ENCODE data around the gene TMEM175.

Gene TMEM175

DNA sequence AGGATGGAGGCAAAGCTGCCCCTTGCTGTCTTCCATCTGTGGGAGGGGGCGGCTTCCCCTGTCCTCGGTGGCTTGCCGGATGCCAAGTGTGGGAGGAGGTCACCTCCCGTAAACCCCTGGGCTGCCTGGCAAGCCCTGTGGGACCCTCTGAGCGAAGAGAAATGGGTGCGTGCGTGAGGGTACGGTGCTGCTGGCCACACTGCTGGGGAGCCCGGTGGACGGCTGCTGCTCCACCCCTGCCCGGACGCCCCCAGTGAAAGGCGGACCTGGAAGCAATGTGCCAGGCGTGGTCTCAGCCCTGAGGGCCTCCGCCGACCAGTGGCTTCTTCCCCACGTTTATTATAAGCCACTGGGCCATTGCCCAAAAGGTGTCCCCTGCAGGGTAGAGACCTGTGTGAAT, 50.0 kb downstream of the TMEM175 start:
- DNase-seq (ENCODE audit: low read depth) = no peak
- H3K4me3 ChIP-seq (ENCODE audit: low read depth, low read length) = no peak overlapping the region
- TF ChIP-seq, protein P1, sequence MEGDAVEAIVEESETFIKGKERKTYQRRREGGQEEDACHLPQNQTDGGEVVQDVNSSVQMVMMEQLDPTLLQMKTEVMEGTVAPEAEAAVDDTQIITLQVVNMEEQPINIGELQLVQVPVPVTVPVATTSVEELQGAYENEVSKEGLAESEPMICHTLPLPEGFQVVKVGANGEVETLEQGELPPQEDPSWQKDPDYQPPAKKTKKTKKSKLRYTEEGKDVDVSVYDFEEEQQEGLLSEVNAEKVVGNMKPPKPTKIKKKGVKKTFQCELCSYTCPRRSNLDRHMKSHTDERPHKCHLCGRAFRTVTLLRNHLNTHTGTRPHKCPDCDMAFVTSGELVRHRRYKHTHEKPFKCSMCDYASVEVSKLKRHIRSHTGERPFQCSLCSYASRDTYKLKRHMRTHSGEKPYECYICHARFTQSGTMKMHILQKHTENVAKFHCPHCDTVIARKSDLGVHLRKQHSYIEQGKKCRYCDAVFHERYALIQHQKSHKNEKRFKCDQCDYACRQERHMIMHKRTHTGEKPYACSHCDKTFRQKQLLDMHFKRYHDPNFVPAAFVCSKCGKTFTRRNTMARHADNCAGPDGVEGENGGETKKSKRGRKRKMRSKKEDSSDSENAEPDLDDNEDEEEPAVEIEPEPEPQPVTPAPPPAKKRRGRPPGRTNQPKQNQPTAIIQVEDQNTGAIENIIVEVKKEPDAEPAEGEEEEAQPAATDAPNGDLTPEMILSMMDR (IDR thresholded peaks at IDR 0.05; ENCODE audit: insufficient read depth, low read depth, low read length, missing control alignments) = no peak

DNA sequence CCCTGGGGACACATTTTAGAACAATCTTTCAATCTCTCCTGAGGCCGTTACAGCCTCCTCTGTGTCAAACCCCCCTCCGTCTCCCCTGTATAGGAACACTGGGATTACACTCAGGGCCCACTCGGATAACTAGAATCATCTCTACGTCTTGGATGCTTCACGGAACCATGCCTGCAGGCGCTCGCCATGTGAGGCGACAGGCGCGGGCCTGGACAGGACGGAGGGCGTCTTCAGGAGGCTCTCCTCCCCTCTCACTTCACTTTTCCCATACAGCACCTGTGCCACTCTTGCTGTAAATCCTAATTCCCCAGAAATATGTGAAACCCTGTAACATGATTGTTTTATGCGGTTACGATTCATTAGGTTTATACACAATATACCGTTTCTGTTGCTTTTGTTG, 50.6 kb downstream of the TMEM175 start:
- no peak for DNase-seq (ENCODE audit: low read depth)
- TF ChIP-seq, protein P1 (IDR thresholded peaks at IDR 0.05; ENCODE audit: insufficient read depth, low read depth, low read length, missing control alignments) = no peak
- no peak overlapping the region for H3K4me3 ChIP-seq (ENCODE audit: low read depth, low read length)

DNA sequence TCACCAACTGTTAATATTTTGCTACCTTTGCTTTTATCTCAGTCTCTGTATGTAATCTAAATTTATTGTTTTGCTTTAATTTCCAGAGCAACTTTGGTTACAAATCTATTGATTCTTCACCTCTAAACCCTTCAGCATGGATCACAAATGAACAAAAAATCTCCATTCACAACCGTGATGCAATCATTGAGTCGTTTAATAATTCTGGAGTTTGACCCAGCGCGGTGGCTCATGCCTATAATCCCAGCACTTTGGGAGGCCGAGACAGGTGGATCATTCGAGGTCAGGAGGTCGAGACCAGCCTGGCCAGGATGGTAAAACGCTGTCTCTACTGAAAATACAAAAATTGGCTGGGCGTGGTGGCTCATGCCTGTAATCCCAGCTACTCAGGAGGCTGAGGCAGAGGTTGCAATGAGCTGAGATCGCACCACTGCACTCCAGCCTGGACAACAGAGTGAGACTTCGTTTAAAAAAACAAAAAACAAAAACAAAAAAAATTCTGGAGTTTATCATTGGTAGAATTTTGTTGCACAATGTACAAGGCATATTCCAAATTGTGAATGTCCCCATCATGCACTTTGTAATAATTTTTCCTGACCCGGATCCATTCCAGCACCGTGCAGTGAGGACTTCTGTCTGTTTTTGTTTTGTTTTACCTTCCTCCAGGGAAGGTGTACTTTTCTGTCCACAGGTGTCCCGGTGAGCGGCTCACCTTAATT, 52.2 kb downstream of the TMEM175 start:
- no peak overlapping the region for H3K4me3 ChIP-seq (ENCODE audit: low read depth, low read length)
- no peak for DNase-seq (ENCODE audit: low read depth)
- TF ChIP-seq, protein P1 (IDR thresholded peaks at IDR 0.05; ENCODE audit: insufficient read depth, low read depth, low read length, missing control alignments) = no peak

DNA sequence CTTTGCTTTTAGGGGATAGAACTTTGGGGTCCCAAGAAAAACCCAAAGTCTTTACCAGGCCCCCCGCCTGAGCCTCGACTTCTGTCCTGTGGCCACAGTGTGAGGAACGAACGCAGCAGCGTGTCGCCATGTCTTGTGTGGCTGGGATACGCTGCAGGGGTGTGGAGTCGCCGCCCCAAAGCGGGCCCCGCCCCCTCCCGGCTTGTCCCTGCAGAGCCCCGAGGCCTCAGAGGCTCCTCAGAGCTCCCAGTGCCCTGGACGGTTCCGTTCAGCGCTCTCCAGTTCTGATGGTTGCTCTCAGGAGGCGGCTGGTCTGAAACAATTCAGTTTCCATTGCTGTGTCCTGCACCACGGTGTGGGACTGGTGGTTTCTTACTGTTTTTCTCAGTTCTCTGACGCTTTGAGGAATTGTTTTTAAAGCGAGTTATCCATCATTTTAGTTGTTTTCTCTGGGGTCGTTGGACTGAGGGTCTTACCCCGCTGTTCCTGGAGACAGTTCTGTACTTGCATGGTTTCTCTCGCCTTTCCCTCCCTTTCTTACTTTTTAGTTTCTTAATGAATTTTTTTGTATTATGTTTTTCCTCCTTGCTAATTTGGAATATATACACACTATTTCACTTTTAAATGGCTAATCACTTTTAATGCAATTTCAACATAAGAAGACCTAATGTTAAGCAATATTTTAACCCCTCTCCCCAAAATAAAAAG, 53.0 kb downstream of the TMEM175 start:
- DNase-seq (ENCODE audit: low read depth) = peak; percentile 65
- TF ChIP-seq, protein P1 (IDR thresholded peaks at IDR 0.05; ENCODE audit: insufficient read depth, low read depth, low read length, missing control alignments) = no peak
- H3K4me3 ChIP-seq (ENCODE audit: low read depth, low read length) = no peak overlapping the region

DNA sequence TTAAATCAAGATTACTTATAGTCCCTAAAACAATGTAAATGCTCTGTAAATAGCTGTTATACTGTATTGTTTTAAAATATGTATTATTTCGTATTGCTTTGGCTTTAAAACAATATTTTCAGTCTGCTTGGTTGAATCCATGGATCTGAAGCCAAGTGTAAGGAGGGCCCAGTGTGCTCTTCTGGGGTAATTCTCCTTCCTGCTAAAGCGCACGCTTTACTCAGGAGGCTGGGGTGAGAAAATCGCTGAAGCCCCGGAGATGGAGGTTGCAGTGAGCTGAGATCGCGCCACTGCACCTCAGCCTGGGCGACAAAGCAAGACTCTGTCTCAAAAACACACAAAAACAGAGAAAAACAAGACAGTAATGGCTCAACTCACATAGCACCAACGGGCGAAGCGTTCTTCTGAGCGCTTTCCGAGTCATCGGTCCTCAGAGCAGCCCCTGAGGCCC, 54.2 kb downstream of the TMEM175 start:
- no peak for DNase-seq (ENCODE audit: low read depth)
- H3K4me3 ChIP-seq (ENCODE audit: low read depth, low read length) = peak overlapping the region; percentile 68
- TF ChIP-seq, protein P1 (IDR thresholded peaks at IDR 0.05; ENCODE audit: insufficient read depth, low read depth, low read length, missing control alignments) = no peak

- TF ChIP-seq, protein P1 (IDR thresholded peaks at IDR 0.05; ENCODE audit: insufficient read depth, low read depth, low read length, missing control alignments) = peak; percentile 55
- DNase-seq (ENCODE audit: low read depth) = peak; percentile 84
- peak within 1 kb of the TSS; percentile 68 for H3K4me3 ChIP-seq (ENCODE audit: low read depth, low read length)
These were observed 54.8 kb downstream of the TMEM175 start, which contains the start of gene IDUA for GRCh38 chr4:986879-987623. Gene IDUA, plus strand, starts transcription at chr4:987044. Its CDS starts 41 bp downstream, at chr4:987085.

Measured in GM12865 (cell line).